ENCODE measurements around the gene REXO4.
"Not testable (repeated sequence)": the region's sequence is repeated elsewhere in the genome, so short reads cannot be mapped to it uniquely, and the experiment has no call there.

REXO4 gene

GRCh38 chr9:133415170-133415569, 2.6 kb downstream of the REXO4 start:
- DNase-seq: no peak

GRCh38 chr9:133408042-133408441, 9.8 kb downstream of the REXO4 start:
- DNase-seq: no peak

GRCh38 chr9:133406480-133407307, 11.1 kb downstream of the REXO4 start:
- peak; percentile 60 for DNase-seq

- no peak for DNase-seq
Observed at GRCh38 chr9:133405508-133406438, 12.0 kb downstream of the REXO4 start.

- no peak for DNase-seq
Observed at GRCh38 chr9:133404454-133405002, 13.3 kb downstream of the REXO4 start.

- no peak for DNase-seq
Observed at GRCh38 chr9:133403766-133404453, 13.9 kb downstream of the REXO4 start.

- DNase-seq: no peak
Observed at GRCh38 chr9:133402689-133403088, 15.1 kb downstream of the REXO4 start.

- no peak for DNase-seq
Observed at GRCh38 chr9:133401588-133401987, 16.2 kb downstream of the REXO4 start.

- no peak for DNase-seq
Observed at GRCh38 chr9:133400292-133400691, 17.5 kb downstream of the REXO4 start.

GRCh38 chr9:133397895-133398294, 19.9 kb downstream of the REXO4 start:
- no peak for DNase-seq

GRCh38 chr9:133397370-133397769, 20.4 kb downstream of the REXO4 start:
- no peak for DNase-seq

- no peak for DNase-seq
Observed at GRCh38 chr9:133396952-133397351, 20.9 kb downstream of the REXO4 start.

- no peak for DNase-seq
Observed at GRCh38 chr9:133394687-133395271, 23.0 kb downstream of the REXO4 start.

GRCh38 chr9:133393399-133393798, 24.4 kb downstream of the REXO4 start:
- no peak for DNase-seq

GRCh38 chr9:133392308-133392707, 25.5 kb downstream of the REXO4 start:
- DNase-seq: not testable (repeated sequence)

- not testable (repeated sequence) for DNase-seq
Observed at GRCh38 chr9:133391449-133391848, 26.4 kb downstream of the REXO4 start.

GRCh38 chr9:133390713-133391112, 27.1 kb downstream of the REXO4 start:
- DNase-seq: no peak

- DNase-seq: no peak
Observed at GRCh38 chr9:133389562-133389961, 28.2 kb downstream of the REXO4 start.

- no peak for DNase-seq
Observed at GRCh38 chr9:133389025-133389557, 28.7 kb downstream of the REXO4 start.

- DNase-seq: no peak
Observed at GRCh38 chr9:133387680-133388079, 30.1 kb downstream of the REXO4 start.

GRCh38 chr9:133386338-133386737, 31.5 kb downstream of the REXO4 start:
- no peak for DNase-seq

GRCh38 chr9:133385452-133385851, 32.4 kb downstream of the REXO4 start:
- no peak for DNase-seq

All from fibroblast of skin of right quadriceps (primary cell).